GM21723 (cell line): ENCODE data around the gene PSORS1C1.
"Not testable (repeated sequence)": the region's sequence is repeated elsewhere in the genome, so short reads cannot be mapped to it uniquely, and the experiment has no call there.

ENCODE experiments used
- ATAC-seq: cut with Tn5 transposase; IDR thresholded peaks from one replicate; pipeline ENCODE4 v1.9.1; 2021; ENCODE audit warnings: mild to moderate bottlenecking, moderate library complexity; ENCODE audit not compliant: unreplicated experiment

Gene PSORS1C1

GRCh38 chr6:31157513-31158139, 43.0 kb downstream of the PSORS1C1 start, which contains the start of gene CCHCR1:
Gene CCHCR1, minus strand, starts transcription at chr6:31157802. Its CDS starts 202 bp downstream, at chr6:31157600.
- ATAC-seq: no peak

GRCh38 chr6:31158140-31158862, 43.7 kb downstream of the PSORS1C1 start, which contains the start of gene TCF19:
Gene TCF19, plus strand, starts transcription at chr6:31158589. Its CDS starts 881 bp downstream, at chr6:31159470.
- ATAC-seq: peak; percentile 79

- ATAC-seq: no peak
These were observed 44.6 kb downstream of the PSORS1C1 start for GRCh38 chr6:31158863-31159855.

- no peak for ATAC-seq
These were observed 46.9 kb downstream of the PSORS1C1 start for GRCh38 chr6:31161216-31162126.

- no peak for ATAC-seq
These were observed 48.0 kb downstream of the PSORS1C1 start for GRCh38 chr6:31162463-31163165.

GRCh38 chr6:31163922-31164321, 49.3 kb downstream of the PSORS1C1 start:
- ATAC-seq: no peak

GRCh38 chr6:31164475-31165063, 50.0 kb downstream of the PSORS1C1 start:
- ATAC-seq: not testable (repeated sequence)

- peak; percentile 74 for ATAC-seq
These were observed 50.6 kb downstream of the PSORS1C1 start for GRCh38 chr6:31165064-31165832.

GRCh38 chr6:31165986-31166385, 51.4 kb downstream of the PSORS1C1 start:
- ATAC-seq: no peak

GRCh38 chr6:31168606-31169005, 54.0 kb downstream of the PSORS1C1 start:
- no peak for ATAC-seq

- ATAC-seq: no peak
These were observed 54.7 kb downstream of the PSORS1C1 start for GRCh38 chr6:31169123-31169857.

GRCh38 chr6:31169858-31170599, 55.4 kb downstream of the PSORS1C1 start:
- not testable (repeated sequence) for ATAC-seq

- no peak for ATAC-seq
These were observed 55.9 kb downstream of the PSORS1C1 start, which contains the start of gene POU5F1 for GRCh38 chr6:31170600-31170881. Gene POU5F1, minus strand, starts transcription at chr6:31170682. Its CDS starts 62 bp downstream, at chr6:31170620.

- ATAC-seq: no peak
These were observed 56.5 kb downstream of the PSORS1C1 start for GRCh38 chr6:31170987-31171671.

GRCh38 chr6:31171931-31172905, 57.6 kb downstream of the PSORS1C1 start:
- ATAC-seq: no peak
